Ascending aorta (tissue), 2 donors: ENCODE measurements around the gene CGB7. TPM values are rescaled to one million over a fixed set of nuclear protein-coding genes. Genes with fewer than 3 reads are reported as not detected.
A peak's percentile ranks its signal among the peaks of the same experiment; 100 is the strongest.
"Not testable (repeated sequence)": the region's sequence is repeated elsewhere in the genome, so short reads cannot be mapped to it uniquely, and the experiment has no call there.

Source experiments
- DNase-seq, 2 donors: peaks; one replicate each; pipeline ENCODE4 v3.0.0-alpha.2; 2019; ENCODE audit warnings: low spot score in 2 of 2
- H3K27ac ChIP-seq, 2 donors: fragments of 200-600 bp; sonication (generic); one replicate each; pipeline ENCODE4 v1.5.1; 2016 to 2017; ENCODE audit warnings: mild to moderate bottlenecking in 1 of 2
- H3K27me3 ChIP-seq: fragments of 200-600 bp; sonication (generic); one replicate; pipeline ENCODE4 v1.5.1; 2017
- H3K36me3 ChIP-seq, 2 donors: fragments of 200-600 bp; sonication (generic); one replicate each; pipeline ENCODE4 v1.5.1; 2016
- H3K4me1 ChIP-seq, 2 donors: fragments of 200-600 bp; sonication (generic); one replicate each; pipeline ENCODE4 v1.5.1; 2016 to 2017; ENCODE audit warnings: mild to moderate bottlenecking in 1 of 2
- H3K4me3 ChIP-seq, 2 donors: fragments of 200-600 bp; sonication (generic); one replicate each; pipeline ENCODE4 v1.5.1; 2016 to 2017; ENCODE audit warnings: mild to moderate bottlenecking in 1 of 2
- H3K9me3 ChIP-seq, 2 donors: fragments of 200-600 bp; sonication (generic); one replicate each; pipeline ENCODE4 v1.5.1; 2016
- CTCF ChIP-seq, 3 experiments: fragments of 200-600 bp in 2 of 3; fragments of 450-650 bp in 1 of 3; sonication (generic) in 2 of 3; IDR thresholded peaks; one replicate each; pipeline ENCODE4 v1.5.1; 2016 to 2019; ENCODE audit warnings: antibody characterized with exemption in 3 of 3, mild to moderate bottlenecking in 1 of 3, moderate library complexity in 1 of 3
- intact Hi-C: fragments of 100-400 bp; cut with DNase I; formaldehyde crosslinking; loops from one replicate; pipeline ENCODE4 v1.15.1; 2023
- total RNA-seq: library from RNA; depleted of rRNA; stranded (reverse); fragments of >200 nt; gene quantifications from one replicate; pipeline ENCODE4 v1.1.0, GENCODE V29; 2016

The CGB7 gene
- total RNA-seq, 1 donor from 2014 or later, result 10.2 TPM

- Histone ChIP-seq H3K27ac (no peak overlapping the region), H3K4me3 (no peak overlapping the region), H3K9me3 (no peaks in the 10 kb centered on the region), H3K27me3 (no peaks in the 10 kb centered on the region), H3K36me3 (no peaks in the 10 kb centered on the region), H3K4me1 (peaks cover 2 to 4% of the 10 kb centered on the region in 2 donors)
- DNase-seq, result no peak
- no peak for TF ChIP-seq CTCF (IDR thresholded peaks at IDR 0.05)
- intact Hi-C loops, result no loop called here
These were observed 23.7 kb upstream of the CGB7 start for GRCh38 chr19:49081273-49081672.

DNA sequence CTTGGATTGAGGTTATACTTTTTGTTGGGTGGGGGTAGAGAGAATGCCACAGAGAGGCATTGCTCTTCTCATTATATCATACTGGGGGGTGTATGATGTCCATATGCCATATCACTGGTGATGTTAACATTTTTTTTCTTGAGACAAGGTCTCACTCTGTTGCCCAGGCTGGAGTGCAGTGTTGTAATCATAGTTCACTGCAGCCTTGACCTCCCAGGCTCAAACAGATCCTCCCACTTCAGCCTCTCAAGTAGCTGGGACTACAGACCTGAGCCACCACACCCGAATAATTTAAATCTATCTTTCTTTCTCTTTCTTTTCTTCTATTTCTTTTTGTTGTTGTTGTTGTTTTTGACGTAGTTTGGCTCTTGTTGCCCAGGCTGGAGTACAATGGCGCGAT lies 22.8 kb upstream of the CGB7 start:
- Histone ChIP-seq H3K4me1 (no peaks in the 10 kb centered on the region), H3K27me3 (no peaks in the 10 kb centered on the region), H3K27ac (no peak overlapping the region), H3K4me3 (no peak overlapping the region), H3K9me3 (no peaks in the 10 kb centered on the region), H3K36me3 (no peaks in the 10 kb centered on the region)
- intact Hi-C loops, result no loop called here
- DNase-seq, result no peak
- TF ChIP-seq CTCF (IDR thresholded peaks at IDR 0.05), result no peak

DNA sequence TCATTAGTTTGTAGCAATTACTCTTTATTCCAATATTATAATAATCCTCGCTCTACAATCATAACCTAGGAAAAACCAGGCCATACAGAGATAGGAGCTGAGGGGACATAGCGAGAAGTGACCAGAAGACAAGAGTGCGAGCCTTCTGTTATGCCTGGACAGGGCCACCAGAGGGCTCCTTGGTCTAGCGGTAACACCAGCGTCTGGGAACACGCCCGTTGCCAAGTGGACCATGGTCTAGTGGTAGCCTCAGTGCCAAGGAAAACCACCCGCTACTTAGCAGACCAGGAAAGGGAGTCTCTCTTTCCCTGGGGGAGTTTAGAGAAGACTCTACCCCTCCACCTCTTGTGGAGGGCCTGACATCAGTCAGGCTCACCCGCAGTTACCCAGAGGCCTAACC lies 17.3 kb upstream of the CGB7 start:
- peak; percentile 75 to 78 (median 75) for TF ChIP-seq CTCF (IDR thresholded peaks at IDR 0.05)
- intact Hi-C loops, result loop anchor here (1.0 kb wide), 1 partner anchor 133 kb away; no protein-coding TSS in a partner anchor
- H3K4me3 ChIP-seq, H3K4me1 ChIP-seq, H3K27ac ChIP-seq, H3K36me3 ChIP-seq, H3K9me3 ChIP-seq: not testable (repeated sequence)
- peaks cover 14% of the 10 kb centered on the region for H3K27me3 ChIP-seq
- peak; percentile 16 to 81 for DNase-seq

DNA sequence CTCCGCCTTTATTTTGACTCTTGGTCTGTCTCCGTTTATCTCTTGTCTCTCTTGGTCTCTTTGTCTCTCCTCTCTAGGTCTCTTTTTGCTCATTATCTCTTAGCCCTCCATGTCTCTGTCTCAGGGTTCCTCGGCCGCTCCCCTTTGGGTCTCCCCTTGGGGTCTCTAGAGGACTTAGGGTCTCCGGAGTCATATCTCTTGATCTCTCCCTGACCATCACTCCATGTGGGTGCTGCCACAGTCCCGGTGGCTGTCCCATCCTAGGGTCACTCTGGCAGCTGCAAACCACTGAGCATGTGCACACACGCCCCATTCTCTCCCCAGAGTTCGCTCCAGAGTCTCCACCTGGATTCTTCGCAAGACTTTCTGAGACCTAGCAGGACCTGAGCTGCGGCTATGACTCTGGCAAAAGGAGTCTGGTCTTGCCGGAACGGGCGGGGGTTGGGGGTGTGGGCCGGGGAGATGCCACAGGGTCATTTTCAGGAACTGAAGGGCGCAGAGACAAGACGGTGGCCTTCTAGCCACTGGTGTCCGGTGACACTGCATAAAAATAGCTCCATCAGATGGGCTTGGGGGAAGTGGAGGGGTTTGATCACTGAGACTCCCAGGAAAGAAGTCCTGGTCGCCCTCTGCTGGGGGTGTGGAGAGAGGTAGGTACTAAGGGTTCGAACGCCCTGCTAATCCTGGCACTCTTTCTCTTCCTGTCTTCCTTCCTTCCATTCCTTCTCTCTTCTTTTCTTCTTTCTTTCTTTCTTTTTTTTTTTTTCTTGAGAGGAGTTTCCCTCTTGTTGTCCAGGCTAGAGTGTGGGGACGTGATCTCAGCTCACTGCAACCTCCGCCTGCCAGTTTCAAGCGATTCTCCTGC lies 16.2 kb upstream of the CGB7 start:
- TF ChIP-seq CTCF (IDR thresholded peaks at IDR 0.05), result no peak
- H3K27me3 ChIP-seq, result peaks cover 14% of the 10 kb centered on the region
- intact Hi-C loops, result no loop called here

GRCh38 chr19:49071860-49072547 lies 14.5 kb upstream of the CGB7 start:
- H3K36me3 ChIP-seq, result no peaks in the 10 kb centered on the region
- no peaks in the 10 kb centered on the region for H3K4me1 ChIP-seq
- intact Hi-C loops, result no loop called here
- H3K27me3 ChIP-seq, result peaks cover 14% of the 10 kb centered on the region
- DNase-seq, result no peak
- no peak for TF ChIP-seq CTCF (IDR thresholded peaks at IDR 0.05)
- H3K4me3 ChIP-seq, result peak overlapping the region; percentile 12 to 19
- H3K27ac ChIP-seq, result no peak overlapping the region
- no peaks in the 10 kb centered on the region for H3K9me3 ChIP-seq

More for the DNA sequence above, 16.2 kb upstream of the CGB7 start:
- H3K4me1 ChIP-seq, result no peaks in the 10 kb centered on the region
- DNase-seq, result no peak
- H3K4me3 ChIP-seq, result no peak overlapping the region
- H3K27ac ChIP-seq, result no peak overlapping the region
- H3K36me3 ChIP-seq, result no peaks in the 10 kb centered on the region
- H3K9me3 ChIP-seq, result no peaks in the 10 kb centered on the region
